ENCODE results near the gene OR10V1. TPM values are rescaled to one million over a fixed set of nuclear protein-coding genes. Genes with fewer than 3 reads are reported as not detected.
A peak's percentile ranks its signal among the peaks of the same experiment; 100 is the strongest.

OR10V1 gene
- total and polyA plus RNA-seq, 9 of the 15 experiments (the other 6 are each of a cell fraction or from before 2014, with no cell fraction given), result not detected

- no peak; the same call in 1 of the 2 replicates for TF ChIP-seq MGA (IDR thresholded peaks at IDR 0.05)
- TF ChIP-seq TARDBP (IDR thresholded peaks at IDR 0.05), result no peak
- 0 out of 2 replicates have a peak, but pooled peaks have one; percentile 25 for TF ChIP-seq ZEB2 (IDR thresholded peaks at IDR 0.05)
- TF ChIP-seq CTBP1 (IDR thresholded peaks at IDR 0.05; ENCODE audit: borderline replicate concordance), result no peak; the same call in 1 of the 2 replicates
- no peak for TF ChIP-seq HMGXB4 (CRISPR knock-in tag; IDR thresholded peaks at IDR 0.05)
- TF ChIP-seq SRSF1 (IDR thresholded peaks at IDR 0.05; ENCODE audit: low read depth, low read length), result no peak
- TF ChIP-seq MTA3 (IDR thresholded peaks at IDR 0.05; ENCODE audit: borderline replicate concordance), result peak; percentile 34; the same call in 1 of the 2 replicates
- TF ChIP-seq ZFP30 (CRISPR knock-in tag; IDR thresholded peaks at IDR 0.05; ENCODE audit: borderline replicate concordance), result no peak
- TF ChIP-seq GTF2E2 (tag; IDR thresholded peaks at IDR 0.05), result peak; percentile 67
Observed at GRCh38 chr11:59668950-59669610, 44.6 kb downstream of the OR10V1 start, which contains the start of gene PATL1 (continued).
